OCI-LY3 (cell line): Measurements from ENCODE around the gene POPDC3.

Source experiments
- H2AFZ ChIP-seq: fragments of 200-600, 300-600 bp; shearing (Covaris generic); 2 replicates; pipeline ENCODE4 v1.6.0; 2014; ENCODE audit warnings: antibody characterized with exemption, low read depth, low read length
- H3K27ac ChIP-seq: fragments of 200-600, 300-600 bp; sonication (generic); 2 replicates; pipeline ENCODE4 v1.5.1; 2014; ENCODE audit warnings: mild to moderate bottlenecking, low read length, moderate library complexity, mixed read lengths
- H3K27me3 ChIP-seq: fragments of 200-600, 300-600 bp; sonication (generic); 2 replicates; pipeline ENCODE4 v1.6.1; 2014; ENCODE audit warnings: low read depth, low read length, mixed read lengths
- H3K36me3 ChIP-seq: fragments of 200-600, 300-600 bp; sonication (generic); replicated peaks from 2 replicates; pipeline ENCODE3; 2014; ENCODE audit warnings: low read depth, low read length, mixed read lengths
- H3K4me1 ChIP-seq: fragments of 300-600, 200-600 bp; sonication (generic); 2 replicates; pipeline ENCODE4 v1.6.1; 2014; ENCODE audit warnings: low read length, mixed read lengths
- H3K4me2 ChIP-seq: fragments of 200-600, 300-600 bp; sonication (generic); 2 replicates; pipeline ENCODE4 v1.6.1; 2014; ENCODE audit warnings: low read length, mixed read lengths
- H3K4me3 ChIP-seq: fragments of 300-600, 200-600 bp; sonication (generic); 2 replicates; pipeline ENCODE4 v1.5.1; 2014; ENCODE audit warnings: antibody characterized with exemption, mild to moderate bottlenecking, low read length, moderate library complexity
- H3K79me2 ChIP-seq: fragments of 300-600, 200-600 bp; shearing (Covaris generic); 2 replicates; pipeline ENCODE4 v1.6.1; 2014; ENCODE audit warnings: mild to moderate bottlenecking, low read length, mixed read lengths
- H3K9ac ChIP-seq: fragments of 300-600, 200-600 bp; shearing (Covaris generic); 2 replicates; pipeline ENCODE4 v1.6.0; 2014; ENCODE audit warnings: mild to moderate bottlenecking, low read length, moderate library complexity
- H3K9me3 ChIP-seq: fragments of 200-600, 300-600 bp; shearing (Covaris generic); 2 replicates; pipeline ENCODE4 v1.6.1; 2014; ENCODE audit warnings: low read length, mixed read lengths; ENCODE audit not compliant: insufficient read depth
- H4K20me1 ChIP-seq: fragments of 200-600, 300-600 bp; sonication (generic); 2 replicates; pipeline ENCODE4 v1.6.1; 2016; ENCODE audit warnings: low read length, mixed read lengths; ENCODE audit not compliant: insufficient read depth
- CTCF ChIP-seq: fragments of 200-600, 300-600 bp; sonication (generic); IDR thresholded peaks from 2 replicates; pipeline ENCODE4 v1.5.1; 2014; ENCODE audit warnings: antibody characterized with exemption, low read length, low read depth
- EZH2phosphoT487 ChIP-seq: fragments of 200-600 bp; shearing (Covaris generic); IDR thresholded peaks from 2 replicates; pipeline ENCODE4 v1.6.1; 2018; ENCODE audit warnings: antibody characterized with exemption, mixed run types, low read depth

The POPDC3 gene

GRCh38 chr6:105200133-105200730, 20.4 kb upstream of the POPDC3 start:
- H3K79me2 ChIP-seq = no peaks in the 10 kb centered on the region
- no peaks in the 10 kb centered on the region for H4K20me1 ChIP-seq
- no peaks in the 10 kb centered on the region for H3K9me3 ChIP-seq
- no peaks in the 10 kb centered on the region for H3K36me3 ChIP-seq
- H3K4me1 ChIP-seq = no peaks in the 10 kb centered on the region
- no peak overlapping the region for H2AFZ ChIP-seq
- TF ChIP-seq CTCF (no peak), EZH2phosphoT487 (no peak)
- no peak overlapping the region for H3K27ac ChIP-seq
- H3K27me3 ChIP-seq = no peaks in the 10 kb centered on the region
- no peak overlapping the region for H3K4me2 ChIP-seq
- H3K9ac ChIP-seq = no peak overlapping the region
- H3K4me3 ChIP-seq = no peak overlapping the region

- Histone ChIP-seq H3K27me3 (no peaks in the 10 kb centered on the region), H3K4me3 (no peak overlapping the region), H3K9me3 (no peaks in the 10 kb centered on the region), H3K4me2 (no peak overlapping the region), H3K4me1 (no peaks in the 10 kb centered on the region), H3K27ac (no peak overlapping the region), H4K20me1 (no peaks in the 10 kb centered on the region), H3K79me2 (no peaks in the 10 kb centered on the region), H3K36me3 (no peaks in the 10 kb centered on the region), H2AFZ (no peak overlapping the region), H3K9ac (no peak overlapping the region)
- TF ChIP-seq CTCF (no peak), EZH2phosphoT487 (no peak)
Measured at GRCh38 chr6:105199711-105200110, 19.9 kb upstream of the POPDC3 start.

GRCh38 chr6:105196076-105196475, 16.3 kb upstream of the POPDC3 start:
- Histone ChIP-seq H3K9ac (no peak overlapping the region), H3K4me2 (no peak overlapping the region), H3K27ac (no peak overlapping the region), H2AFZ (no peak overlapping the region), H3K36me3 (no peaks in the 10 kb centered on the region), H3K4me3 (no peak overlapping the region), H3K9me3 (no peaks in the 10 kb centered on the region), H3K79me2 (no peaks in the 10 kb centered on the region), H4K20me1 (no peaks in the 10 kb centered on the region), H3K4me1 (no peaks in the 10 kb centered on the region), H3K27me3 (no peaks in the 10 kb centered on the region)
- TF ChIP-seq CTCF (no peak), EZH2phosphoT487 (no peak)

- Histone ChIP-seq H2AFZ (no peak overlapping the region), H3K36me3 (no peaks in the 10 kb centered on the region), H3K27me3 (no peaks in the 10 kb centered on the region), H3K9me3 (no peaks in the 10 kb centered on the region), H3K9ac (no peak overlapping the region), H3K4me3 (no peak overlapping the region), H3K4me1 (no peaks in the 10 kb centered on the region), H3K27ac (no peak overlapping the region), H4K20me1 (no peaks in the 10 kb centered on the region), H3K79me2 (no peaks in the 10 kb centered on the region), H3K4me2 (no peak overlapping the region)
- TF ChIP-seq CTCF (no peak), EZH2phosphoT487 (no peak)
Measured at GRCh38 chr6:105194591-105194990, 14.8 kb upstream of the POPDC3 start.
